Amniotic stem cell (primary cell): ENCODE measurements around the gene OR1S2.
"Not testable (repeated sequence)": the region's sequence is repeated elsewhere in the genome, so short reads cannot be mapped to it uniquely, and the experiment has no call there.

Experiments
- DNase-seq: peaks from one replicate; lab custom pipeline; 2025; lab: John Stamatoyannopoulos, UW

Gene OR1S2, protein sequence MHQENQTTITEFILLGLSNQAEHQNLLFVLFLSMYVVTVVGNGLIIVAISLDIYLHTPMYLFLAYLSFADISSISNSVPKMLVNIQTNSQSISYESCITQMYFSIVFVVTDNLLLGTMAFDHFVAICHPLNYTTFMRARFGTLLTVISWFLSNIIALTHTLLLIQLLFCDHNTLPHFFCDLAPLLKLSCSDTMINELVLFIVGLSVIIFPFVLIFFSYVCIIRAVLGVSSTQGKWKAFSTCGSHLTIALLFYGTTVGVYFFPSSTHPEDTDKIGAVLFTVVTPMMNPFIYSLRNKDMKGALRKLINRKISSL

DNA sequence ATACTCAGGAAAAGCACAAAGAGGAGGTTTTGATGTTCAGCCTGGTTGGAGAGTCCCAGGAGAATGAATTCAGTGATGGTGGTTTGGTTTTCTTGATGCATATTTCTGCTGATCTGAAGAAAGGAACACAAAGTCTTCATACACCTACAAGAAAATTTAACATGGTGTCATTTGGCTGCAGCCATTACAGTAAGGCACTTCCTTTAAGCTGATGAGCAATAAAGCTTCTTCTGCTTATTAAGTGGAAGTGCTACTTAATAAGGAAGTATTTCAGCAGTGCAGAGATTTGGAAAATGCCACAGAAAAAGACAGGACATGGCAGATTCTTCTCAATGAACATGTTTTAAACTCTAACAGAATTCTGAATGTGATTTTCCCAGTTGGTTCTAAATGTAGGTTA, at the start of gene OR1S2:
Gene OR1S2 (minus strand): TSS at position 101 of the 400 bp plus-strand sequence. CDS start 0 bp downstream, at position 101.
- no peak for DNase-seq

DNA sequence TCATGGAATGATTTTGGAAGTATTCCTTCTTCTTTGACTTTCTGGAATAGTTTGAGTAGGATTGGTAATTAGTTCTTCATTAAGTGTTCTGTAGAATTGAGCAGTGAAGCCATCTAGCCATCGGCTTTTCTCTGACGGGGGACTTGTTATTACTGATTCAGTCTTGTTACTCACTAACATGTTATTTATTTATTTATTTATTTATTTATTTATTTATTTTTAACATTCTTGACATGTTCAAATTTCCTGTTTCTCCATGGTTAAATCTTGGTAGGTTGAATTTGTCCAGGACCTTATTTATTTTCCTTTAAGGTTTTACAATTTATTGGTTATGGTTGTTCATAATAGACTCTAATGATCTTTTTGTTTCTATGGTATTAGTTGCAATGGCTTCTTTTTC, 40.0 kb upstream of the OR1S2 start:
- no peak for DNase-seq

DNA sequence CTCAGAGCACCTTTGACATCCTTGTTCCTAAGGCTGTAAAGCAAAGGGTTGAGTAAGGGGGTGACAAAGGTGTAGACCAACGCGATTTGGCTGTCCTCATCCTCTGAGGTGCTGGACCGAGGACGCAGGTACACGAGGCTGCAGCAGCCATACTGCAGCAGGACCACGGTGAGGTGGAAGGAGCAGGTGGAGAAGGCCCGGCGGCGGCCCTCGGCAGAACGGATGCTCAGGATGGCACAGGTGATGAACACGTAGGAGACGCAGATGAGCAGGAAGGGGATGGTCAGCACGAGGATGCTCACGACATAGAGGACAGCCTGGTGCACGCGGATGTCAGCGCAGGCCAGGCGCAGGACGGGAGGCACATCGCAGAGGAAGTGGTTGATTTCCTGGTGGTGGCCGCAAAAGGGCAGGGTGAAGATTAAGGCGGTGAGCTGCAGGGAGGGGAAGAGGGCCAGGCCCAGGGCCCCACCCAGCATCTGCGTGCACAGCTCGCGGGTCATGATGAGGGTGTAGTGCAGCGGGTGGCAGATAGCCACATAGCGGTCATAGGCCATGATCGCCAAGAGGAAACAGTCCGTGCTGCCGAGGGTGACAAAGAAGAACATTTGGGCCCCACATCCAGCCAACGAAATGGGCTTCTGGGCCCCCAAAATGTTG, 24.1 kb upstream of the OR1S2 start:
- no peak for DNase-seq

DNA sequence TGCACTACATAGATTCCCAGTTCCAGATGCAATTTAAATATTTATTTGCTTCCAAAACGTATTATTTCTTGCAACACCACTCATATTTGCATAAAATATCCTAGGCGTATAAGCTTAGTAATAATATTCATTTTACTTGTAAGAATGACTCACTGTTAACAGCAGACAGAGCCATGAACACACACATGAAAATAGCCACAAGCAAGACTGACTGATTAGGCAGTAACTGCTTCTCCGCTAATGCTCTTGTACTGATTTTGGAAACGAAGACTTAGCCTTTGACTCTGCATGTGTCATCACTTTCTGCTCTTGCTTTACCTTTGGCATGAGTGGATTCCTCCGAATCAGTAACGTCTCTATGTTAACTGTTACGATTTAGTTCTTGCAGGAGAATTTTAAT, 18.8 kb upstream of the OR1S2 start:
- no peak for DNase-seq

DNA sequence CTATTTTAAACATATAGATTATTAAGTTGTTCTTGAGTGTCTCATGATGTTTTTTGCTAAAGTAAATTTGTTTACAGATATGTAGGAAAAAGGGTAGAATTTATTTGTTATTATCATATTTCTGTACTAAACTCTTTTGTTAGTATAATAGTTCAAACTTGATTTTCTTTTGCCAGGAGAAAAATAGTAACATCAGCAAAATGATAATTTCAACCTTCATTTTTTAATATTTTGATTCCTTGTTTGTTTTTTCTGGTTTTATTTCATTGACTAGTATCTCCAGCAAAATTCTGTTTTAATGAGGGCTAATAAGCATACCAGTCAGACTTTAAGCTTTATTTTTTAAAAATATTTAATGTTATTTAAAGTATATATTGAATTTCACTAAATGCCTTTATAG, 12.5 kb upstream of the OR1S2 start:
- no peak for DNase-seq

DNA sequence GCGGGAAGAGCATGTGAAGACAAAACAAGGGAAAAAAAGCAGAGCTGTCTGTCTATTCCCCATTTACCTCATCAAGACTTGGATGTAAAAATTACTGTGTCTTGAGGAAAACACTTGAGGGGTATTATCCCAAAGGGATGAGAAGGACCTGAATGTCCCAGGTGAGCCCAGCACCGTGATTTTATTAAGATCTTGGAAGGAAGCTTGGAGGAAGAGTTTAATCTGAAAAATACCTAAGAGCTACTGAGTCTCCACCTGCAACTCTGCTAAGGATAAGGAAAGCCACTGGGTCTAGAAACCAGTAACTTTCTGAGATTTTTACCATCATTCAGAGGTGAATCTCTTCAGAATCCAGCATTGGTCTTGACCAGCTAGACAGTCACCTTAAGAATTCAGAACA, 8.5 kb upstream of the OR1S2 start, which contains the start of gene OR1S1:
Gene OR1S1 (plus strand): TSS at position 301 of the 400 bp plus-strand sequence.
- DNase-seq, result not testable (repeated sequence)

DNA sequence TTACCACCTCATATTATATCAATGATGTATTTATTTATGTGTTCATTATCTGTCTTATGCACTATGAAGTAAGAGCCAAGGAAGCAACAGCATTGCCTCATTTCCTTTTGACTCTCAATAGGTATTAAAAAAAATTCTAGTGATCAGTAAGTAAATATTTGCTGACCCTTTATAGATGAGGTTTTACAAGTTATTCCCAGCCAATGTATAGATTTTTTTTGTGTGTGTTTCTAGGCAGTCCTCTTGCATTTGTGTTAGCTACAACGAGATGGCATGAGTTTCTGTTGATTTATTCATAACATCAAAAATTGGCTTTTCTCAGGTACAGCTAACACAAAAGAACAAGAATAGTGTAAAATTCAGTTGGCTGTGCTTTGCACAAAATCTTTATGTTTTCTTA, 4.7 kb downstream of the OR1S2 start:
- no peak for DNase-seq

DNA sequence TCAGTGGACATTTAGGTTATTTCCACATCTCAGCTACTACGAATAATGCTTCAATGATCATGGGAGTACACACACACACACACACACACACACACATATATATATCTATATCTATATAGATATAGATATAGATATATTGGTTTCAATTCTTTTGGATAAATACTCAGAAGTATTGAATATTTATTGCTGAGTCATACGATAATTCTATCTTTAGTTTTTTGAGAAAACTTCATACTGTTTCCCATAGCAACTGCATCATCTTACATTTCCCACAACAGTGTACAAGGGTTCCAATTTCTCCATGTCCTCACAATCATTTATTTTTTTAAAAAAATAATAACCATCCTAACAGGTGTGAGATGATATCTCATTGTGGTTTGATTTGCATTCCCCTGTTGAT, 8.0 kb downstream of the OR1S2 start:
- no peak for DNase-seq

DNA sequence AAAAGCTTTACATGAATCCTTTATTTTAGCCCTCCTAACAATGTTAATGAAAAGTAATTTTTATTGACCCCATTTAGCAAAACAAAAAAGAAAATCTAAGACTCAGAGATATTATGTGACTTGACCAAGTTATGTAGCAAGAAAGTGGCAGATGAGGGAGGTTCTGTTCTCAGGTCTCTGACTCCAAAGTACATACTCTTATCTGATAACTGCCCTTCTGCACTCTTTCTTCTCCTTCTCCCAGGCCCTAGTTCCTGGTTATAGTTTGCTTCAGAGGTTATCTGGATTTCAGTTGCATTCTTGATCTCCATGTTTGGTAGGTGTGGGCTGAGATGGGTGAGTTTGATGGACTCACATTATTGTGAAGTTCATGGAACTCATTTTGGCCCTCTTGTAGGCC, 10.6 kb downstream of the OR1S2 start:
- no peak for DNase-seq

DNA sequence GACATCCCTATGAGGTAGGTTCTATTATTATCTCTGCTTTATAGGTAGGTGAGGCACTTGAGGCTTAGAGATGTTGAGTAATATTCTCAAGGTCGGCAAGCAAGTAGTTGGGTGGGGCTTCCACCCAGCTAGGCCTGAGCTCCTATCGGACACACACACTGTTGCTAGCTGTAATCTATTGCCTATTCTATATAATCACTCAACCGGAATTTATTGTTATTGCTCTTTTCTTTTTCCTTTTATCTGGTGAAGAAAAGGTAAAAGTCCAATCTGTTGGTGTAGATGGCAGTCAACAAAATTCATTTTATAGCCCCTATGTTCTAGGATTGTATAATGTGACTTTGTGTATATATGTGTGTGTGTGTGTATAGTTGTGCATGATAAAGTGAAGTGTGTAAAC, 11.7 kb downstream of the OR1S2 start:
- DNase-seq, result no peak

DNA sequence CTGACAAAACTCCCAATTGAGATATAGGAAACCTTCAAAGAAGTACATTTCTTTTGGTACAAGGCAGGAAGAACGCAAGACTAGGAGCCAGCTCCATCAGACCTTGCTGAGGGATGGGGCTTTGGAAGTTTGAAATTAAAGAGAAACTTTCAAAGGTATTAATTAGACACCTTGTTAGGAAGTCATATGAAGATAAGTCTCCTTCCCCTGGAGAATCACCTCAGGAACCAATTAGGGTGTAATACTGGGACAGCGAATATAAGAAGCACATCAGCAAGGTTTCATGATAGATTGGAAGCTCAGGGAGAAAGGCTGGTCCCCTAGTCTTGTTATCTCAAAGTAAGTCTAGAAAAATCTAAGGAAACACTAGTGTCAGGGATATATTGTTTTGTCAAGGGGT, 15.2 kb downstream of the OR1S2 start, which contains the start of gene OR9Q2:
Gene OR9Q2 (plus strand): TSS at position 301 of the 400 bp plus-strand sequence. CDS start 1,421 bp downstream, outside the sequence.
- no peak for DNase-seq

DNA sequence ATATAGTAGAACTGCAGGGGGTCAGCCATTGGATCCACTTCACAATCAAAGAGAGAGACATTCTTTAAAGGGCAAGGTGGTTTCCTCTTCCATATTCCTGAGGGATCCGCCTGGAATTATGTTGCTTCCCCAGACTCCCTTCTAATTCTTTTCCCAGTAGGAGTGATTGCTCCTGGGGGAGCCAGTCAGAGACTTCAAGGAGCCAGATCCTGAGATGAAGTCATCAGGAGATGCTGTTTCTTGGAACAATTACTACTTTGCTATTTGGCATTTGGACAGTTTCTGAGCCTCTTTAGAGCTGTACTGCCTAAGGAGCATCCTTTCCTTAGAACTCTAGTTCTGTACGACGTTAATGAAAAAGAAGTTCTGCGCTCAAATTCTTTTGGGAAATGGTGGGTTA, 17.0 kb downstream of the OR1S2 start:
- no peak for DNase-seq

DNA sequence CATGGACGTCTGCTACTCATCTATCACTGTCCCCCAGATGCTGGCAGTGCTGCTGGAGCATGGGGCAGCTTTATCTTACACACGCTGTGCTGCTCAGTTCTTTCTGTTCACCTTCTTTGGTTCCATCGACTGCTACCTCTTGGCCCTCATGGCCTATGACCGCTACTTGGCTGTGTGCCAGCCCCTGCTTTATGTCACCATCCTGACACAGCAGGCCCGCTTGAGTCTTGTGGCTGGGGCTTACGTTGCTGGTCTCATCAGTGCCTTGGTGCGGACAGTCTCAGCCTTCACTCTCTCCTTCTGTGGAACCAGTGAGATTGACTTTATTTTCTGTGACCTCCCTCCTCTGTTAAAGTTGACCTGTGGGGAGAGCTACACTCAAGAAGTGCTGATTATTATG, 24.3 kb downstream of the OR1S2 start:
- DNase-seq, result no peak

DNA sequence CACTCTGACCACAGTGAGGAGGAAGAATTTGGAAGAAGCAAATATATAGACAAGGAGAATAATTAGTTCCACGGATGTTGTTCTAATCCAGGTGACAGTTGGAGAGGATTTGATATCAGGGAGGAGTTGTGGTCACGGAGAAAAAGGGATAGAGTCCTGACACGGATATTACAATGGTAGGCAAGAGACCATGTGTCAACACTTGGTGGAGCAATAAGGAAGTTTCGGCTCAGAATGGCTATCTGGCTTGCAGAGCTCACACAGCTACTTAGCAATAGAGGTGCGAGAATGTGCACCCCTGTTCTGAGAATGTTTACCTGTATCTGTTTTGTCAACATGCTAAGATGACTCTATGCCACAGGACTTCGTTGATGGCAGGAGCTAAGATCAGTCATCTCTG, 25.5 kb downstream of the OR1S2 start:
- no peak for DNase-seq

DNA sequence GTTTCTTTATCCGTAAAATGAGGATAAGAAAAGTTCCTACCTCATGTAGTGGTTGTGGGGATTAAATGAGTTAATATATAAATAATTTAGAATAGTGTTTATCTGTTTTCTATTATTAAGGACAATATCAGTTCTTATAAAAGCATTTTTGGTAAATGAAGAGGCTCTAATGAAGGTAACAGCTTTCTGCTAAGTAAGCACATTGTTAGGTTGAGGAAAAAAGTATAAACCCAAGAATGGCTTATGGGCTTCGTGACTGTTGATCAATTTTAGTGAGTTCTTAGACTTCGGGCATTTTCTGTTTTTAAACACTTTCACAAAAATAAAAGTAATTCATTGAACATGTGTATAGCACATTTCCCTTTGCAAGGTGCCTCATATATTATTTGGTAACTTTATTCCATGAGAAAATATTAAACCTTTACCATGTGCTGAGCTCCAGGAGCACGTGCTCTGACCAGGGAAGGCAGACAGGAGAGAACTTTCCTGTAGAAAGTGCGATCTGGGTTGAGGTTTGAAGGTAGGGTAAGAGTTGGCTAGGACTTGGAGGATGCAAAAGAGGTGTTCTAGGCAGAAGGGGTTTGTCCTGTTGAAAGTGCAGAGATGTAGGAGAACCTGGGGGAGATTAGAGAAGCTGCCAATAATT, 26.4 kb downstream of the OR1S2 start:
- no peak for DNase-seq

DNA sequence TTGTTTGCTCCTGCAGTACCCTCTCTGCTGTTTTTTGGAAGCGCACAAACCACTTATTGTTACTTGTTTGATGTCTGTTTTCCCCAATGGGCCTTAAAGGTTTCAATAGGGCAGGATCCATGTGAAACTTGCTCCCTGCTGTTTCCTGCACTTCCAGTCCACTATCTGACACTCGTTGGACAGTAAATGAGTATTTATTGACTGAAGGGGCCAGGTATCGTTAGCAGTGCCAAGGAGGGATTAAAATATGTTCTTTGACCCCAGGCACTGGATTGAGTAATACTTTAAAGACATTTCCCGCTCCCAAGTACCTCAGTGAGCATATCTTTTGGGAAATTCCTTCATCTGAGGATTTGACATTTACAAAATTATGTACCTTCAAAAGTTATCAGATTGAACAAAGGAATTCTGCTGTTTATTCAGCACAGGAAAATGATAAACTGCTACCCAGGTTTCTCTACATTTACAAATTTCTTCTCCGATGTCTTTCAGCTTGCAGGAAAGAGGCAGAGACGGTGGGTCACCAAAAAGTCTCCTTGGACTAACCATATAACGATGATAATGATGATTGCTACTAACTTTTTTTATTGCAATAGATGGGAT, 38.3 kb downstream of the OR1S2 start:
- no peak for DNase-seq

DNA sequence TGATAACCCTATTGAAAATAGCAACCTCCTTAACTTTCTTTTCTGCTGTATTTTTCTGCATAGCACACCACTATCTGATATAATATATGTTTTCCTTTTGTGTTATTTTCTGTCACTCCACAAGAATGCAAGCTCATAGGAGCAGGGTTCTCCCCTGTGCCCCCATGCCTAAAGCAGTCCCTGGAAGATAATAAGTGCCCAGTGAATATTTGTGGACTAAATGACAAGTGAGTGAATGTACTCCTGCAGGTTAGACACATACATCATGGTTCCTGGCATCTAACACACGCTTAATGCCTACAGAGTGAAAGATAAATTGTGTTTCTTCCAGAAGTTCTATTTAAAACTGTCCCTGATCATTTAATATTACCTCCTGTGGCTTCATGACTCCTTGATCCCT, 39.0 kb downstream of the OR1S2 start:
- no peak for DNase-seq

DNA sequence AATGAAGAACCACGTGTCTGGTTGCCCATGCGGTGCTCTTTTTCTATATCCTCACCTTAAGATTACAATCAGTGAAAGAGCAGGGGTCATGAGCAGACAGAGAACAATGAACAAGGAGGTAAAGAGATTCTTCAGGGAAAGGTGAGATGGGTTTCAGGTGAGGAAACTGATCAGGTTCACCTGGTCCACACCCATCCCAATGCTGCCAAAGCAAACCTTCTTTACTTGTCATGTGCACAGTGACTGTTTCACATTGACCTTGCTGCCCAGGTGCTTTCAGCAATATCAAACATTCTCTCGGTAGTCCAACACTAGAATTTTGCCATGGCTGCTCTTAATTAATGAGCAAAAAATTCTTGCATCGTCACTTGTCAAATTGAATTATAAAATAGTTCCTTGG, 39.6 kb downstream of the OR1S2 start:
- DNase-seq, result no peak
